Epithelial cell of esophagus (primary cell): Measurements from ENCODE around the gene ZCCHC10.
"Not testable (repeated sequence)": the region's sequence is repeated elsewhere in the genome, so short reads cannot be mapped to it uniquely, and the experiment has no call there.

Experiments
- DNase-seq: peaks from one replicate; pipeline ENCODE4 v3.0.0; 2010; ENCODE audit warnings: low read depth
- H3K4me3 ChIP-seq: 2 replicates; pipeline ENCODE4 v1.5.1; 2011; ENCODE audit warnings: mild to moderate bottlenecking, low read length, control low read depth
- CTCF ChIP-seq: IDR thresholded peaks from 2 replicates; pipeline ENCODE4 v1.5.1; 2011; ENCODE audit warnings: low read depth, mild to moderate bottlenecking, low read length, control low read depth, inconsistent platforms; ENCODE audit not compliant: insufficient read depth; ENCODE audit errors: missing control alignments

Gene ZCCHC10

GRCh38 chr5:133041910-133042309 is 15.6 kb upstream of the ZCCHC10 start:
- DNase-seq, result peak; percentile 73
- peak; percentile 32 for TF ChIP-seq CTCF
- H3K4me3 ChIP-seq, result no peak overlapping the region

- peak; percentile 87 for DNase-seq
- no peak overlapping the region for H3K4me3 ChIP-seq
- no peak for TF ChIP-seq CTCF
These were observed 14.9 kb upstream of the ZCCHC10 start for GRCh38 chr5:133041157-133041784.

GRCh38 chr5:133036677-133037076 is 10.3 kb upstream of the ZCCHC10 start:
- DNase-seq, result peak; percentile 39
- H3K4me3 ChIP-seq, result not testable (repeated sequence)

- no peak for DNase-seq
- TF ChIP-seq CTCF, result no peak
- no peak overlapping the region for H3K4me3 ChIP-seq
These were observed 8.9 kb upstream of the ZCCHC10 start for GRCh38 chr5:133035224-133035623.

- no peak overlapping the region for H3K4me3 ChIP-seq
- TF ChIP-seq CTCF, result no peak
- no peak for DNase-seq
These were observed 7.7 kb upstream of the ZCCHC10 start for GRCh38 chr5:133034064-133034463.

- no peak overlapping the region for H3K4me3 ChIP-seq
- TF ChIP-seq CTCF, result no peak
These were observed 6.7 kb upstream of the ZCCHC10 start for GRCh38 chr5:133032852-133033742.

GRCh38 chr5:133030343-133031005 is 4.1 kb upstream of the ZCCHC10 start:
- no peak for TF ChIP-seq CTCF
- H3K4me3 ChIP-seq, result no peak overlapping the region
- no peak for DNase-seq

More at GRCh38 chr5:133032852-133033742, 6.7 kb upstream of the ZCCHC10 start:
- DNase-seq, result no peak
